ENCODE measurements around the gene PPIL4. TPM values are rescaled to one million over a fixed set of nuclear protein-coding genes. Genes with fewer than 3 reads are reported as not detected.

PPIL4 gene
- total and polyA plus RNA-seq, 2 of the 13 experiments (the other 11 are each of a cell fraction or from before 2014, with no cell fraction given), result 5.5 to 46.0 TPM

DNA sequence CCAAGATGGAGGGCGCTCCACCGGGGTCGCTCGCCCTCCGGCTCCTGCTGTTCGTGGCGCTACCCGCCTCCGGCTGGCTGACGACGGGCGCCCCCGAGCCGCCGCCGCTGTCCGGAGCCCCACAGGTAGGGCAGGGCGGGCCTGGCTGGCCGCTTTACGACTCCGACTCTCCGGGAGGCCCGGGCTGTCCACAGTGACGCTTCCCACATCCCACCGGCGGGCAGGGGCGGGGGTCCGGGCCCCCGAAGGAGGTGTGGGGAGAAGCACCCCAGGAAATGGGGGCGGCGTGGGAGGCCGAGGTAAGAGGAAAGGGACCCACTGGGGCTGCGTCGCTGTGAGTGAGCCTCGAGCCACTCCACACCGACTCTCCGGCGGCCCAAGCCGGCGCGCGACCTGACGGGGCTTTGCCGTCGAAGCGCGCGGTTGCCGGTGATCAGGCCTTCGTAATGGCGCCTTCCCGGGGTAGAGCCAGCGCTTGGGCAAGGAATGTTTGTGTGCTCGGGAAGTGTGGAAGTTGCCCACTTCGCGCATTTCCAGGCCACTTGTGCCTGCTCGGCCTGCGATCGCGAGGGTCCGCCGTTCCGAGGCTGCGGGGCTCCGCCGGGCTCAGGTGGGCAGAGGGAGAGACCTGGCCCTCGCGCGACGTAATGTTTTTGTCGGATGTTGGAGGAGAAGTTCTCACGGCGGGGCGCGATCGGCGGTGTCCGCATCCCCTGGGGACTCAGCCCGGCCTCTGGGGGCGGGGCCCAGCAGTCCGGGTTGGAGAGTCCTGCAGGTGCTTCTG is 20.8 kb upstream of the PPIL4 start (continued):
- TF ChIP-seq, protein P1, sequence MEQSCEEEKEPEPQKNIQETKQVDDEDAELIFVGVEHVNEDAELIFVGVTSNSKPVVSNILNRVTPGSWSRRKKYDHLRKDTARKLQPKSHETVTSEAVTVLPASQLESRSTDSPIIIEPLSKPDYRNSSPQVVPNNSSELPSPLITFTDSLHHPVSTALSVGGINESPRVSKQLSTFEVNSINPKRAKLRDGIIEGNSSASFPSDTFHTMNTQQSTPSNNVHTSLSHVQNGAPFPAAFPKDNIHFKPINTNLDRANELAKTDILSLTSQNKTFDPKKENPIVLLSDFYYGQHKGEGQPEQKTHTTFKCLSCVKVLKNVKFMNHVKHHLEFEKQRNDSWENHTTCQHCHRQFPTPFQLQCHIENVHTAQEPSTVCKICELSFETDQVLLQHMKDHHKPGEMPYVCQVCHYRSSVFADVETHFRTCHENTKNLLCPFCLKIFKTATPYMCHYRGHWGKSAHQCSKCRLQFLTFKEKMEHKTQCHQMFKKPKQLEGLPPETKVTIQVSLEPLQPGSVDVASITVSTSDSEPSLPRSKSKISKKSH (CRISPR knock-in tag; IDR thresholded peaks at IDR 0.05; ENCODE audit: borderline replicate concordance), result peak; percentile 80; the same call in 1 of the 2 replicates
- TF ChIP-seq YEATS4 (CRISPR knock-in tag; IDR thresholded peaks at IDR 0.05; ENCODE audit: borderline replicate concordance) (no peak; the same call in 1 of the 2 replicates), ZFP62 (CRISPR knock-in tag; IDR thresholded peaks at IDR 0.05) (no peak), ZNF557 (CRISPR knock-in tag; IDR thresholded peaks at IDR 0.05) (no peak), MIXL1 (CRISPR knock-in tag; IDR thresholded peaks at IDR 0.05) (no peak), ZSCAN9 (CRISPR knock-in tag; IDR thresholded peaks at IDR 0.05; ENCODE audit: borderline replicate concordance) (peak; percentile 21; the same call in 1 of the 2 replicates), STAT5B (CRISPR knock-in tag; IDR thresholded peaks at IDR 0.05) (no peak), SIX1 (CRISPR knock-in tag; IDR thresholded peaks at IDR 0.05; ENCODE audit: borderline replicate concordance) (no peak), PHF5A (CRISPR knock-in tag; IDR thresholded peaks at IDR 0.05; ENCODE audit: low read depth, unreplicated experiment) (no peak), MXD4 (CRISPR knock-in tag; IDR thresholded peaks at IDR 0.05) (no peak), PHF8 (CRISPR knock-in tag; IDR thresholded peaks at IDR 0.05) (peak; percentile 89), MED1 (CRISPR knock-in tag; IDR thresholded peaks at IDR 0.05) (no peak), ELF4 (CRISPR knock-in tag; IDR thresholded peaks at IDR 0.05; ENCODE audit: borderline replicate concordance) (no peak), RXRB (CRISPR knock-in tag; IDR thresholded peaks at IDR 0.05; ENCODE audit: borderline replicate concordance) (0 out of 2 replicates have a peak, but pooled peaks have one; percentile 14)
- TF ChIP-seq, protein P2, sequence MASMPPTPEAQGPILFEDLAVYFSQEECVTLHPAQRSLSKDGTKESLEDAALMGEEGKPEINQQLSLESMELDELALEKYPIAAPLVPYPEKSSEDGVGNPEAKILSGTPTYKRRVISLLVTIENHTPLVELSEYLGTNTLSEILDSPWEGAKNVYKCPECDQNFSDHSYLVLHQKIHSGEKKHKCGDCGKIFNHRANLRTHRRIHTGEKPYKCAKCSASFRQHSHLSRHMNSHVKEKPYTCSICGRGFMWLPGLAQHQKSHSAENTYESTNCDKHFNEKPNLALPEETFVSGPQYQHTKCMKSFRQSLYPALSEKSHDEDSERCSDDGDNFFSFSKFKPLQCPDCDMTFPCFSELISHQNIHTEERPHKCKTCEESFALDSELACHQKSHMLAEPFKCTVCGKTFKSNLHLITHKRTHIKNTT (CRISPR knock-in tag; IDR thresholded peaks at IDR 0.05), result no peak
- TF ChIP-seq, protein P3, sequence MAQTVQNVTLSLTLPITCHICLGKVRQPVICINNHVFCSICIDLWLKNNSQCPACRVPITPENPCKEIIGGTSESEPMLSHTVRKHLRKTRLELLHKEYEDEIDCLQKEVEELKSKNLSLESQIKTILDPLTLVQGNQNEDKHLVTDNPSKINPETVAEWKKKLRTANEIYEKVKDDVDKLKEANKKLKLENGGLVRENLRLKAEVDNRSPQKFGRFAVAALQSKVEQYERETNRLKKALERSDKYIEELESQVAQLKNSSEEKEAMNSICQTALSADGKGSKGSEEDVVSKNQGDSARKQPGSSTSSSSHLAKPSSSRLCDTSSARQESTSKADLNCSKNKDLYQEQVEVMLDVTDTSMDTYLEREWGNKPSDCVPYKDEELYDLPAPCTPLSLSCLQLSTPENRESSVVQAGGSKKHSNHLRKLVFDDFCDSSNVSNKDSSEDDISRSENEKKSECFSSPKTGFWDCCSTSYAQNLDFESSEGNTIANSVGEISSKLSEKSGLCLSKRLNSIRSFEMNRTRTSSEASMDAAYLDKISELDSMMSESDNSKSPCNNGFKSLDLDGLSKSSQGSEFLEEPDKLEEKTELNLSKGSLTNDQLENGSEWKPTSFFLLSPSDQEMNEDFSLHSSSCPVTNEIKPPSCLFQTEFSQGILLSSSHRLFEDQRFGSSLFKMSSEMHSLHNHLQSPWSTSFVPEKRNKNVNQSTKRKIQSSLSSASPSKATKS (CRISPR knock-in tag; IDR thresholded peaks at IDR 0.05), result no peak
- TF ChIP-seq, protein P4, sequence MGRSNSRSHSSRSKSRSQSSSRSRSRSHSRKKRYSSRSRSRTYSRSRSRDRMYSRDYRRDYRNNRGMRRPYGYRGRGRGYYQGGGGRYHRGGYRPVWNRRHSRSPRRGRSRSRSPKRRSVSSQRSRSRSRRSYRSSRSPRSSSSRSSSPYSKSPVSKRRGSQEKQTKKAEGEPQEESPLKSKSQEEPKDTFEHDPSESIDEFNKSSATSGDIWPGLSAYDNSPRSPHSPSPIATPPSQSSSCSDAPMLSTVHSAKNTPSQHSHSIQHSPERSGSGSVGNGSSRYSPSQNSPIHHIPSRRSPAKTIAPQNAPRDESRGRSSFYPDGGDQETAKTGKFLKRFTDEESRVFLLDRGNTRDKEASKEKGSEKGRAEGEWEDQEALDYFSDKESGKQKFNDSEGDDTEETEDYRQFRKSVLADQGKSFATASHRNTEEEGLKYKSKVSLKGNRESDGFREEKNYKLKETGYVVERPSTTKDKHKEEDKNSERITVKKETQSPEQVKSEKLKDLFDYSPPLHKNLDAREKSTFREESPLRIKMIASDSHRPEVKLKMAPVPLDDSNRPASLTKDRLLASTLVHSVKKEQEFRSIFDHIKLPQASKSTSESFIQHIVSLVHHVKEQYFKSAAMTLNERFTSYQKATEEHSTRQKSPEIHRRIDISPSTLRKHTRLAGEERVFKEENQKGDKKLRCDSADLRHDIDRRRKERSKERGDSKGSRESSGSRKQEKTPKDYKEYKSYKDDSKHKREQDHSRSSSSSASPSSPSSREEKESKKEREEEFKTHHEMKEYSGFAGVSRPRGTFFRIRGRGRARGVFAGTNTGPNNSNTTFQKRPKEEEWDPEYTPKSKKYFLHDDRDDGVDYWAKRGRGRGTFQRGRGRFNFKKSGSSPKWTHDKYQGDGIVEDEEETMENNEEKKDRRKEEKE (IDR thresholded peaks at IDR 0.05), result no peak
- TF ChIP-seq, protein P5, sequence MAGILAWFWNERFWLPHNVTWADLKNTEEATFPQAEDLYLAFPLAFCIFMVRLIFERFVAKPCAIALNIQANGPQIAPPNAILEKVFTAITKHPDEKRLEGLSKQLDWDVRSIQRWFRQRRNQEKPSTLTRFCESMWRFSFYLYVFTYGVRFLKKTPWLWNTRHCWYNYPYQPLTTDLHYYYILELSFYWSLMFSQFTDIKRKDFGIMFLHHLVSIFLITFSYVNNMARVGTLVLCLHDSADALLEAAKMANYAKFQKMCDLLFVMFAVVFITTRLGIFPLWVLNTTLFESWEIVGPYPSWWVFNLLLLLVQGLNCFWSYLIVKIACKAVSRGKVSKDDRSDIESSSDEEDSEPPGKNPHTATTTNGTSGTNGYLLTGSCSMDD (CRISPR knock-in tag; IDR thresholded peaks at IDR 0.05), result no peak
- TF ChIP-seq, protein P6, sequence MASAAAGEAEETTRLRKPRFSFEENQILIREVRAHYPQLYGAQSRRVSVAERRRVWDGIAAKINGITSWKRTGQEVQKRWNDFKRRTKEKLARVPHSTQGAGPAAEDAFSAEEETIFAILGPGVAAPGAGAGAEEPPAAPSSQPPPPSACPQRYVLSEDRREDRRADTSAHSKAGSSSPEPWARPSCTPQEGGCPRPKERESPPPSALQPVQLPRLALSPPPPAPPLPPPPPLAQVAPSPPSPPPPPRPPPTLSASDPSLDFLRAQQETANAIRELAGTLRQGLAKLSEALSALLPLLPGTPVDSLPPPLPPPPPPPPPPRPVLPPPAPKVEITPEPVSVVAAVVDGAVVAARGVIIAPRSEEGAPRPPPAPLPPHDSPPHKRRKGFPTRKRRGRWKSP (CRISPR knock-in tag; IDR thresholded peaks at IDR 0.05), result peak; percentile 81
